K562 (cell line): ENCODE results near the gene NNAT. TPM values are rescaled to one million over a fixed set of nuclear protein-coding genes. Genes with fewer than 3 reads are reported as not detected.

Experiments used
- ATAC-seq: fragments of 200-7000 bp; cut with Tn5 transposase; 3 replicates; pipeline ENCODE4 v1.9.1; 2020; ENCODE audit warnings: moderate library complexity
- BruUV-seq: library from RNA; stranded (reverse); fragments of 400-500 nt; replicated peaks from 2 replicates; lab custom pipeline; 2021; lab: Mats Ljungman, UMichigan
- CTCF ChIA-PET: fragments of 300-600 bp; formaldehyde crosslinking; extraction: SDS; loops from one replicate; lab custom pipeline; 2021; ENCODE audit warnings: low intra/inter-chr PET ratio; lab: Yijun Ruan, JAX
- POLR2A ChIA-PET: fragments of 300-600, 350-650 bp; sonication (Branson Sonifier 250); formaldehyde crosslinking; extraction: SDS; loops from one replicate; lab custom pipeline; 2021; ENCODE audit warnings: antibody characterized with exemption, inconsistent platforms; lab: Yijun Ruan, JAX
- DNase-seq, 4 experiments: peaks; one replicate each; pipeline versions ENCODE4 v3.0.0 to v3.0.0-alpha.2; 2011 to 2018; ENCODE audit warnings: low spot score in 3 of 4, mixed read lengths in 3 of 4; ENCODE audit errors: extremely low read depth in 1 of 4
- FAIRE-seq: peaks from 2 replicates; lab custom pipeline; 2011; peaks lifted over from hg19 to GRCh38; lab: Jason Lieb, UNC
- H2AFZ ChIP-seq: 2 replicates; pipeline ENCODE4 v1.6.0; 2011; ENCODE audit warnings: low read depth, low read length, control low read depth, inconsistent platforms
- H3K27ac ChIP-seq: fragments of 200-600 bp; 3 replicates; pipeline ENCODE4 v1.8.0; 2011; ENCODE audit warnings: low read depth, mild to moderate bottlenecking, control low read depth, inconsistent platforms, low read length, moderate library complexity, mixed read lengths; ENCODE audit errors: extremely low read depth
- H3K27me3 ChIP-seq, 2 experiments: fragments of 300-600 bp in 1 of 2; 2 replicates in 1 of 2; 3 replicates in 1 of 2; pipeline versions ENCODE4 v1.6.0 to v1.8.0; 2011; ENCODE audit warnings: inconsistent platforms in 2 of 2, low read length in 2 of 2, mild to moderate bottlenecking in 1 of 2, mixed read lengths in 1 of 2, moderate library complexity in 1 of 2; ENCODE audit not compliant: control insufficient read depth in 2 of 2, insufficient read depth in 2 of 2
- H3K36me3 ChIP-seq: fragments of 300-600 bp; 3 replicates; pipeline ENCODE4 v1.8.0; 2011; ENCODE audit warnings: mild to moderate bottlenecking, low read length, inconsistent platforms; ENCODE audit not compliant: control insufficient read depth, insufficient read depth
- H3K4me1 ChIP-seq, 2 experiments: fragments of 200-600 bp in 1 of 2; replicated peaks in 1 of 2; 2 replicates in 1 of 2; 3 replicates in 1 of 2; pipeline versions ENCODE4 v1.5.1 to v1.8.0; 2011; ENCODE audit warnings: inconsistent platforms in 2 of 2, low read length in 2 of 2, mild to moderate bottlenecking in 1 of 2, mixed read lengths in 1 of 2, moderate library complexity in 1 of 2; ENCODE audit not compliant: control insufficient read depth in 2 of 2, insufficient read depth in 2 of 2
- H3K4me2 ChIP-seq: 2 replicates; pipeline ENCODE4 v1.6.1; 2011; ENCODE audit warnings: low read length, control low read depth, inconsistent platforms, mixed read lengths; ENCODE audit not compliant: insufficient read depth
- H3K4me3 ChIP-seq: fragments of 200-600 bp; sonication (generic), shearing (Covaris generic); 2 replicates; pipeline ENCODE4 v1.5.1; 2016; ENCODE audit warnings: control low read depth, inconsistent platforms
- H3K79me2 ChIP-seq: fragments of 200-600 bp; 3 replicates; pipeline ENCODE4 v1.8.0; 2011; ENCODE audit warnings: low read length, inconsistent platforms; ENCODE audit not compliant: control insufficient read depth, insufficient read depth
- H3K9ac ChIP-seq, 2 experiments: 2 replicates each; pipeline versions ENCODE4 v1.6.0 to v1.6.1; 2011; ENCODE audit warnings: low read depth in 2 of 2, low read length in 2 of 2, control low read depth in 1 of 2, inconsistent platforms in 1 of 2, mild to moderate bottlenecking in 1 of 2, mixed read lengths in 1 of 2; ENCODE audit not compliant: insufficient read depth in 1 of 2
- H3K9me1 ChIP-seq: one replicate; pipeline ENCODE4 v1.6.0; 2011; ENCODE audit warnings: inconsistent platforms, mild to moderate bottlenecking, low read length, moderate library complexity; ENCODE audit not compliant: control insufficient read depth, insufficient read depth
- H3K9me3 ChIP-seq: replicated peaks from 2 replicates; pipeline ENCODE4 v1.5.1; 2011; ENCODE audit warnings: low read depth, low read length, inconsistent platforms; ENCODE audit not compliant: control insufficient read depth, insufficient read depth
- H4K20me1 ChIP-seq: replicated peaks from 2 replicates; pipeline ENCODE4 v1.6.1; 2011; ENCODE audit warnings: low read length, inconsistent platforms, mixed read lengths; ENCODE audit not compliant: control insufficient read depth, insufficient read depth
- BRF1 ChIP-seq: IDR thresholded peaks from 3 replicates; pipeline ENCODE4 v1.6.1; 2011; ENCODE audit warnings: borderline replicate concordance, mild to moderate bottlenecking; ENCODE audit not compliant: insufficient read length; ENCODE audit errors: extremely low read depth
- HNRNPL ChIP-seq: fragments of 200-400 bp; formaldehyde crosslinking; IDR thresholded peaks from 2 replicates; pipeline ENCODE4 v1.6.1; 2017; ENCODE audit warnings: low read depth, mild to moderate bottlenecking, low read length
- HSF4 ChIP-seq: fragments of 250-450 bp; sonication (Bioruptor Pico); IDR thresholded peaks from 2 replicates; pipeline ENCODE4 v2.1.2; 2022; ENCODE audit warnings: mild to moderate bottlenecking, moderate library complexity, borderline replicate concordance
- MCM2 ChIP-seq: fragments of 450-650 bp; IDR thresholded peaks from 2 replicates; pipeline ENCODE4 v1.6.1; 2017; ENCODE audit warnings: low read depth, mild to moderate bottlenecking
- POLR3G ChIP-seq: IDR thresholded peaks from 2 replicates; pipeline ENCODE4 v1.6.1; 2011; ENCODE audit not compliant: insufficient read length, insufficient replicate concordance; ENCODE audit errors: extremely low read depth
- RBM17 ChIP-seq: fragments of 200-400 bp; formaldehyde crosslinking; IDR thresholded peaks from 2 replicates; pipeline ENCODE4 v1.6.1; 2017; ENCODE audit warnings: low read depth, mild to moderate bottlenecking, low read length, borderline replicate concordance
- RBM34 ChIP-seq: fragments of 200-400 bp; formaldehyde crosslinking; IDR thresholded peaks from 2 replicates; pipeline ENCODE4 v1.6.1; 2018; ENCODE audit warnings: low read length, borderline replicate concordance; ENCODE audit not compliant: insufficient read depth
- SP1 ChIP-seq: sonication (generic); formaldehyde crosslinking; IDR thresholded peaks from 2 replicates; pipeline ENCODE4 v1.8.1; 2022; ENCODE audit warnings: mild to moderate bottlenecking, missing genetic modification reagents
- ZKSCAN3 ChIP-seq: fragments of 250-450 bp; sonication (Bioruptor Pico); IDR thresholded peaks from 2 replicates; pipeline ENCODE4 v1.4.0; 2020
- WGBS: fragments of 100-300 bp; shearing (Covaris generic); methylation state at CpG from one replicate; pipeline ENCODE4 v1.1.6; 2016; ENCODE audit warnings: low coverage, mixed read lengths; ENCODE audit not compliant: insufficient coverage; ENCODE audit errors: missing lambda C conversion rate; 5-methylcytosine and 5-hydroxymethylcytosine counted together
- in situ Hi-C: fragments of 300-500 bp; cut with MboI; formaldehyde crosslinking; loops from 4 replicates; pipeline ENCODE4 v1.15.0; 2018; ENCODE audit warnings: inconsistent platforms, mixed read lengths
- intact Hi-C: fragments of 100-400 bp; cut with micrococcal nuclease; formaldehyde crosslinking; loops from 2 replicates; pipeline ENCODE4 v1.14.2; 2022
- polyA plus RNA-seq, 8 experiments: library from polyadenylated mRNA; depleted of rRNA in 4 of 8; stranded (reverse) in 5 of 8; unstranded in 3 of 8; fragments of >200 nt; fragmentation: Nextera tagmentation in 2 of 8; fragmentation: Illumina TruSeq in 1 of 8; extraction: Ambion mirVana in 2 of 8; extraction: Trizol in 1 of 8; gene quantifications; 2 replicates each; pipeline versions ENCODE4 v1.2.1 to v1.2.3, GENCODE V29; 2011 to 2014; ENCODE audit warnings: inconsistent platforms in 1 of 8, missing spikeins in 1 of 8
- total RNA-seq, 7 experiments: library from RNA; depleted of rRNA in 6 of 7; stranded (reverse); fragments of >200 nt in 6 of 7; fragmentation: Illumina TruSeq in 2 of 7; extraction: Trizol in 2 of 7; gene quantifications; 2 replicates each; pipeline versions ENCODE4 v1.2.1 to v1.2.3, GENCODE V29; 2011 to 2021; ENCODE audit warnings: low replicate concordance in 1 of 7
- TF ChIP-seq, protein P1 (sequence below): IDR thresholded peaks from 3 replicates; pipeline ENCODE4 v1.6.1; 2011; ENCODE audit warnings: borderline replicate concordance, mild to moderate bottlenecking; ENCODE audit not compliant: insufficient read length, insufficient read depth

NNAT gene
- total and polyA plus RNA-seq, 9 of the 15 experiments (the other 6 are each of a cell fraction or from before 2014, with no cell fraction given) = 0.13 TPM; not detected in 8

DNA sequence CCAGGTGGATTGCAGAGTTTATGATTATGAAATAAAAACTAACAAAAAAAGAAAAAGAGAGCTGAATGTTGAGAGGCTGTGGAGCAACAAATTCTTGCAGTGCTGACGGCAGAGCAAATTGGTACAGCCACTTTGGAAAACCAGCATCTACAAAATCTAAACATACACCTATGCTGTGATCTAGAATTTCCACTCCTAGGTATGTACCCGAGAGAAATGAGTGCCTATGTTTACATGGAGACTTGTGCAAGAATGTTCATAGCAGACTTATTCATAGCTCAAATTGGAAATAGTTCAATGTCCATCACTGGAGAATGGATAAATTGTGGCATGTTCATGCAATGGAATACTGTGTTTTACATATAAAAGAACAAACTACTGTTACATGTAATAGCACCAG lies 9.6 kb downstream of the NNAT start:
- Histone ChIP-seq H3K36me3 (no peaks in the 10 kb centered on the region), H3K9me3 (no peaks in the 10 kb centered on the region), H2AFZ (no peak overlapping the region), H3K4me1 (peaks cover 16 to 20% of the 10 kb centered on the region in 2 experiments), H4K20me1 (no peaks in the 10 kb centered on the region; the same call in 1 of the 2 replicates)
- POLR2A ChIA-PET = interaction anchor here (0.6 to 0.8 kb wide), 2 partner anchors 30 to 365 kb away, joined by 3 to 4 read pairs; no protein-coding TSS in a partner anchor
- intact Hi-C loops = loop anchor here (5.0 kb wide), 1 partner anchor 263 kb away; no protein-coding TSS in a partner anchor
- CTCF ChIA-PET = no interaction called here
- no peak for FAIRE-seq
- TF ChIP-seq, protein P1, sequence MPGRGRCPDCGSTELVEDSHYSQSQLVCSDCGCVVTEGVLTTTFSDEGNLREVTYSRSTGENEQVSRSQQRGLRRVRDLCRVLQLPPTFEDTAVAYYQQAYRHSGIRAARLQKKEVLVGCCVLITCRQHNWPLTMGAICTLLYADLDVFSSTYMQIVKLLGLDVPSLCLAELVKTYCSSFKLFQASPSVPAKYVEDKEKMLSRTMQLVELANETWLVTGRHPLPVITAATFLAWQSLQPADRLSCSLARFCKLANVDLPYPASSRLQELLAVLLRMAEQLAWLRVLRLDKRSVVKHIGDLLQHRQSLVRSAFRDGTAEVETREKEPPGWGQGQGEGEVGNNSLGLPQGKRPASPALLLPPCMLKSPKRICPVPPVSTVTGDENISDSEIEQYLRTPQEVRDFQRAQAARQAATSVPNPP = no peak
- TF ChIP-seq HSF4 (CRISPR knock-in tag) (no peak), ZKSCAN3 (CRISPR knock-in tag) (no peak), HNRNPL (no peak), RBM17 (no peak), RBM34 (no peak), POLR3G (no peak), BRF1 (no peak), MCM2 (no peak), SP1 (CRISPR knock-in tag) (no peak)
- TF ChIP-seq, all 486 proteins: peak for 0
- no peak overlapping the region for H3K4me3 ChIP-seq
- no peaks in the 10 kb centered on the region for H3K9me1 ChIP-seq
- DNase-seq (no peak), ATAC-seq (no peak)
- in situ Hi-C loops = loop anchor here (10.0 kb wide), 1 partner anchor 276 kb away; no protein-coding TSS in a partner anchor
- no peaks in the 10 kb centered on the region for H3K27me3 ChIP-seq
- WGBS = 25% methylated on average over 2 of the region's 2 CpGs
- peaks cover 18% of the 10 kb centered on the region for H3K79me2 ChIP-seq
- H3K9ac ChIP-seq = no peak overlapping the region
- no peak overlapping the region for H3K4me2 ChIP-seq
- BruUV-seq = no TSS peak
- H3K27ac ChIP-seq = no peak overlapping the region
